HG03571 (cell line): ENCODE data around the gene KRTAP10-2.

ENCODE experiments used
- ATAC-seq: cut with Tn5 transposase; IDR thresholded peaks from one replicate; pipeline ENCODE4 v1.9.1; 2021; ENCODE audit not compliant: unreplicated experiment

KRTAP10-2 gene

GRCh38 chr21:44527156-44527982 is 23.9 kb downstream of the KRTAP10-2 start:
- ATAC-seq = no peak

DNA sequence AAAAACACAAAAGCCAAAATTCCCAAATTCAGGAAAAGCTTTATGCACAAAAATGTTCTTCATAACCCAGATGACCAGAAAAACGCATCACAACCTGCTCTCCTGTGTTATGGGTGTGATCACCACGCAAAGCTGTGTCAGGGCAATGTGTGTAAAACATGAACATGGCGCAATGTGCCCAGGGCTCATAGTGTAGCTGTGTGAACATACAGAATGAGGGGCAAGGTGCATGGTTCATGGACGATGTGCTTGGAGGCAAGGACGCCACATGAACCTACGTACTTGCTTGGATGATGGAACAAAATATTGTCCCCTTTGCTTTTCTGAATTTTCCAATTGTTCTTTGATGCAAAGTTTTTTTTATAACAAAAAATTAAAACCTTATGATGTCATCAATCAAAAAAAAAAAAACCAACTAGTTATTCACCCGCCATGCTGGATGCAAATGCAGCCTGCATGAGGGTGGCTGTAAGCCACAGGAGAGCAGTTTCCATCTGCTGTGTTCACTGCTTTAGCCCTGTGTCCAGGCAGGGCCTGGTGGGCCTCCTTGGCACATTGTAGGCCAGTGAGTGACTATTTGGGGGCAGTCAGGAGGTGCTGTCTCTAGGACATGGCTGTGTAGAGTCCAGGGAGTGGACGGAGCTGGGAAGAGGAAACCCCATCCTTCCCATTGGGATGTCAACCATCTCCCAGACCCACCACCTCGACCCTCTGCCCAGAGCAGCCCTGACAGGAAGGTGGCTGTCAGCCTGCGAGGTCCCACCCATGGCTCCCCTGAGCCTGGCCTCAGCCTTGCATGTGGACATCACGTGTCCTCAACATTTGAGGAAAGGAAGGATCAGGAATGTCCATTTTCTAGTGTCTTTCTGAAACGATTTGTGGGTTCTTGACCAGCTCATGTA is 25.0 kb downstream of the KRTAP10-2 start:
- no peak for ATAC-seq

DNA sequence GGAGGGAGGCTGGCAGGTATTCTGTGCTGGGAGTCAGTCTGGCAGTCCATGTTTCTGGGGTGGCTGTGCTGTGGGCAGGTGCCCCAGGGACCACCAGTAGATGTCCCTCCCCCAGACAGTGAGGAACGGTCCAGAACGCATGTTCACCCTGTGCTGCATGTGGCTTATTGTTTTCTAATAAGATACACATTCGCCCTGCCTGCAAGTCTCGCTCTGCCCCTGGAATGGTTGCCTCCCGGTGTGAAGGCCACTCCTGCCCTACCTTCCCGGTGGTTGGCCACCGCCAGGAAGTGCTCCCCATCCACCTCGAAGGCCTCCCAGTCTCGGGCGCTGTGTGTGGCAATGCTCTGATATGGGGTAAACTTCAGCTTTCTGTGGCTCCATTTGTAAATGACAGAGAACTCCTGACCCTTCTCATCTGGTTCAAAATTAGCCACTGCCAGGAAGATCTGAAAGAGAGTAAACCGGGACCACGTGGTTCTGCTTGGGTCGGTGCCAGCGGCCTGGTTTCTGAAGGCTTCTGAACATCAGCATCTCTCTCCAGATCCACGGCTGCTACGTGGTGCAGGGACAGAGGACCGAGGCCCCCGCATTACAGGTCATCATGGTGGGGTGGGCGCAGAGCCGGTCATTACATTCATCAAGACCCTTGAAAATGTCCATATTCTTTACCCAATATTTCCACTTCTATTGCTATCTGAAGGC is 25.8 kb downstream of the KRTAP10-2 start:
- ATAC-seq = no peak

DNA sequence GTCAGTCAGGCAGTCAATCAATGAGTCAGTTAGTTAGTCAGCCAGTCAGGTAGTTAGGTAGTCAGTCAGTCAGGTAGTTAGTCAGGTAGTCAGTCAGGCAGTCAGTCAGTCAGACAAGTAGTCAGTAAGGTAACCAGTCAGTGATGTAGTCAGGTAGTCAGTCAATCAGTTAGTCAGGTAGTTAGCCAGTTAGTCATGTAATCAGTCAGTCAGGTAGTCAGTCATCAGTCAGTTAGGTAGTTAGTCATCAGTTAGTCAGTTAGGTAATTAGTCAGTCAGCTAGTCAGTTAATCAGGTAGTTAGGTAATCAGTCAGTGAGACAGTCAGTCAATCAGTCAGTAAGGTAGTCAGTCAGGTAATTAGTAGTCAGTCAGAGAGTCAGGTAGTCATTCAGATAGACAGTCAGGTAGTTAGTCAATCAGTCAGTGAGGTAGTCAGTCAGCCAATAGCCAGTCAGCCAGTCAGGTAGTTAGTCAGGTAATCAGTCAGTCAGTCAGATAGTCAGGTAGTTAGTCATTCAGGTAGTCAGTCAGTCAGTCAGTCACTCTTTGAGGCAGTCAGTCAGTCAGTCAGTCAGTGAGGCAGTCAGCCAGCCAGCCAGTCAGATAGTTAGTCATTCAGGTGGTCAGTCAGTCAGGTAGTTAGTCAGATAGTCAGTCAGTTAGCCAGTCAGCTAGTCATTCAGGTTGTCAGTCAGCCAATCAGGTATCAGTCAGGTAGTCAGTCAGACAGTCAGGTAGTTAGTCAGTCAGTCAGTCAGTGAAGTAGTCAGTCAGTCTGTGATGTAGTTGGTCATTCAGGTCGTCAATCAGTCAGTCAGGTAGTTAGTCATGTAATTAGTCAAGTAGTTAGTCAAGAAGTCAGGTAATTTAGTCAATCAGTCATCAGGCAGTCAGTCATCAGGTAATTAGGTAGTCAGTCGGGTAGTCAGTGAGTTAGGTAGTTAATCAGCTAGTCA is 26.6 kb downstream of the KRTAP10-2 start:
- ATAC-seq = no peak

GRCh38 chr21:44523567-44524413 is 27.5 kb downstream of the KRTAP10-2 start:
- ATAC-seq = no peak

DNA sequence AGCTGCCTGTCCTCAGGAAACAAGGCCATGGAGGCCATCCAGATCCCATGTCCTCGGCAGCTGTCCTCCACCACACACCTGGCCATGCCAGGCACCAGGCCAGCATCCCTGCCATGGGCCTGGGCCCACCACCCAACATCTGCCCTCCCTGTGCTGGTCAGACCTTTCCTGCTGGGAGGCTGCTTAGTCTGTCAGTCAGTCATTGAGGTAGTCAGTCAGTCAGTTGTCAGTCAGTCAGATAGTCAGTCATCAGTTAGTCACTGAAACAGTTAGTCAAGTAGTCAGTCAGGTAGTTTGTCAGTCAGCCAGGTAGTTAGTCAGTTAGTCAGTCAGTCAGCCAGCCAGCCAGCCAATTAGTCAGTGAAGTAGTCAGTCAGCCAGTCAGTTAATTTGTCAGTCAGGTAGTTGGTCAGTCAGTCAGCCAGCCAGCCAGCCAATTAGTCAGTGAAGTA is 28.5 kb downstream of the KRTAP10-2 start:
- no peak for ATAC-seq

- ATAC-seq = no peak
Measured at GRCh38 chr21:44521928-44522752, 29.2 kb downstream of the KRTAP10-2 start.

GRCh38 chr21:44521301-44521927 is 29.9 kb downstream of the KRTAP10-2 start:
- ATAC-seq = no peak

DNA sequence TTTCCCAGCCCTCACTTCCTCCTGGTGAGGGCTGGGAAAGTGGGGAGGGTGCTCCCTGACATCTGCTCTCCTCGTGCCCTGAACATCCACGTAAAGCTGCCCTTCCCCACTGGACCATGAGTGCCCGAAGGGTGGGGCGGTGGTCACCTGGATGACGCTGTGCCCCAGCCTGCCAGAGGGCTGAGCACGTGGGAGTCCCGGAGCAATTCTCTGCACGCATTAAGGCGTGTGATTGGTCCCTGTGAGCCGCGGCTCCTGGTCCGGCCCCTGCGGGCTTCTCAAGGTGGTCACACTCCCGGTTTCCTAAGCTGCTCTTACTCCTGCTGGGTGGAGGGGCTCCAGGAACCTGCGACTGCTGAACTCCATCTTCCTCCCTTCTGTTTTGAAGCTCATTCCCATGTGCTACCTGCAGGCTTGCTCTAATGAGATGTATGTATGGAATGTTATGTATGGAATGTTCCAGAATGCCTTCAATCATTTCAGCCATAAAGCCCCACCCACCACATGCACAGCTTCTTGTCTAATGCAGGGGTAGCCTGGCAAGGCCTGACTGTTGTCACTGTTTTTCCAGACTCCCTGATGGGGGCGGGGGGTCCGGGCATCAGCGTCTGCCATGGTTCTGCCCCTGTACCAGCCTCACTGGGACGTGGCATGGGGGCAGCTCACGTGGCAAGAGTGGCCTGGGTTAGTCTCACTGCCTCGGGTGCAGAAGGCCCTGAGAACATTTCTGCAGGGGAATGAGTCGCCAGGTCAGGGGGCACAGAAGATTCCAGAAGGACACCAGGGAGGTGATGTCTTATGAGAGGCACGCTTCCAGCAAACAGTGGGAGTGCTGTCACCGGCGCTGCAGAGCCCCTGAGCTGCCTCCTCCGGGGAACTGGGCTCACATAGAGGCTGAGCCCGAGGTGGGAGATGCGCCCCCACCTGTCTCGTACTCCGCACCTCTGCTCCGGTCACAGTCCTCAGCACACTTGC is 30.7 kb downstream of the KRTAP10-2 start:
- no peak for ATAC-seq

DNA sequence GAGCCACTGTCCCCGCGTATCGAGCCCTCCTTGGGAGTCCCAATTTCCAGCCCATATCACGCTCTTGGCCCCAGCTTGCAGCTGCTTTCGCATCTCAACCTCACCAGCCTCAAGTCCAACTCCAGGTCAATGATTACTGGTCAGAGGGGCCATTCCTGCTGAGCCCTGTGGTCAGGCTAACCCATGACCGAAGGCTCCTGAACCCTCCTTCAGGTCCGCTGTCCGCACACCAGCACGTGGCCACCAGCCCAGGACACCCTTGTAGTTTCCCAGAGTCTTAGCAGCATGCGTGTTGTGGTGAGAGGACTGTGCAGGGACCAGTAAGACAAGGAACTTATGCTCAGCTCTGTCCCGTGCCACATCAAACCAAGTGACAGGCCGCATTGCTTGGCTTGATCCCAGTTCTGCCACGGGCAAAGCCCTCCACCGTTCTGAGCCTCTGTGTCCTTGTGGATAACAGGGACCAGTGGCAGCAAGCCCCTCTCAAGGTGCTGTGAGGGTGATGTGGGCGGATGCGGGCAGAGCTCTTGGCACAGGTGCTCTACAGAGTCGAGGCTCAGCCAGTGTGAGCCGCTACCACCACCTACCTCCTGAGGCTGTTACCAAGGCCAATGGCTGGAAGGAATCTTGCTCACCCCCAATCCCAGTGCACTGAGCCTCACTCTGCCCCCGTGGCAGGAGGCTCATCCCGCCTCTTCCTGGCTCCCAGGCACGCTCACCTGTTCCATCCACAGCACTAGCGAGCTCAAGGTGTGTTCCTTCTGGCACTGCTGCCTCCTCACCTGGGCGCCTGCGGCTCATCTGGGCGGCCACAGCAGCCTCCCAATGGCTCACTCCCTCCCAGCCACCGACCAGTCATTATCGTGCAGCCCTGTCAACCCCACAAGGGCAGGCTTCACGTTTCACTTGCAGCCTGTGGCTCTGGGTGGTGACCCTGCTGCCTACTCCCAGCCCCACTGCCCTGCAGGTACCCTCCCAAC is 31.7 kb downstream of the KRTAP10-2 start:
- ATAC-seq = no peak

DNA sequence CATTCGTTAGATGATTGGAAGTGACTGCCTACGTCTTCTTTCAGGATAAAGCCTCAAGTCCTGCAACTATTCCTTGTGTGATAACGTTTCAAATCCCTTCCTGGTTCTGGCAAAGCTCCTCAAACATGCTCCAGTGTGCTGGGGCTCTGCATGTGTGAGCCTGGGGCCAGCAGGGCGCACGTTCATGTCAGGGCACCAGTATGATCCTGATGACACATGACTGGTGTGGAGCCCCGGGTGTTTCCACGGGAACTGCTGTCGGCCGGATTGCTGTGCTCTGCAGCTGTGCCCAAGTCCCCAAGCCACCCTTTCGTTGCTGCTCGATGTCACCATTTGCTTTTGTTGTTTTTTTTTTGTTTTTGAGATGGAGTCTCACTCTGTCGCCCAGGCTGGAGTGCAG is 32.6 kb downstream of the KRTAP10-2 start:
- ATAC-seq = no peak

- ATAC-seq = no peak
Measured at GRCh38 chr21:44517175-44517899, 34.0 kb downstream of the KRTAP10-2 start.

DNA sequence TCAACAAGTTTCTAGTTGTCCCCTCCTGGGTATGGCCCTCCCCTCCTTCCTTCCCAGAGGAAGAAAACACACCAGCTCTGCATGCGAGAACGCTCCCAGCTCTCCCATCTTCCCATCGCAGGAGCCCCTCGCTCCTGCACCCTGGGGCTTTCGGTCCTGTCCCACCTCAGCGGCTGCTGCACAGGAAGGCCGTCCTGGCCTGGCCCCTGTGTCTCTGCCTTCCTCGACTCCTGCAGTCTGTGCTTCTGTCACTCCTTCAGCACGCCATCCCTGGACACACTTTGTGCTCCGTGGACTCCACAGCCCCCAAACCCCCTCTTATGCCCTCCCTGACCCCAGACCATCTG is 34.5 kb downstream of the KRTAP10-2 start:
- no peak for ATAC-seq

DNA sequence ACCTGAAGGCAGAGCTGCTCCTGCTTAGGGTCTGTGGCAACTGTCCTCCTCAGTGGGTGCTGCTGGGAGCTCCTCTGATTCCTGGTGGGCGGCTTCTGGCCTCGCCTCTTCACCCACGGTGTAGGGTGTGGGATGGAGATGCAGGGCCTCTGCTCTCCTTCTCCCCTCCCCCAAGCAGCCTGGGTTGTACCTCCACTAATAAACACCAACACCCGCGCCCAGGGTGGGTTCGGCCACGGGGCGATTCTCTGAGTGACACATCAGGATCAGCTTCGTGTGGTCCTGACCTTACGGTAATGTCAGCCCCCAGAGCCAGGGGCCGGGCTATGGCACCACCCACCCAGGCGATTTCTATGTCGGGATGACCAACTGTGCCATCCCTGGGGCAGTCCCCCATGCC is 35.0 kb downstream of the KRTAP10-2 start:
- ATAC-seq = no peak
